Osteocyte (in vitro differentiated cells): ENCODE results near the gene BCR. TPM values are rescaled to one million over a fixed set of nuclear protein-coding genes. Genes with fewer than 3 reads are reported as not detected.

ENCODE experiments used
- DNase-seq: peaks from one replicate; pipeline ENCODE4 v3.0.0; 2021; ENCODE audit warnings: mixed read lengths; ENCODE audit not compliant: unreplicated experiment; ENCODE audit errors: extremely low spot score
- H3K27ac Mint-ChIP-seq: one replicate; pipeline ENCODE4 v1.8.0; 2021; ENCODE audit warnings: mild to moderate bottlenecking, mixed read lengths; ENCODE audit not compliant: unreplicated experiment
- H3K27me3 Mint-ChIP-seq: one replicate; pipeline ENCODE4 v1.8.0; 2021; ENCODE audit warnings: mixed read lengths; ENCODE audit not compliant: unreplicated experiment
- H3K36me3 Mint-ChIP-seq: one replicate; pipeline ENCODE4 v1.8.0; 2021; ENCODE audit warnings: mixed read lengths; ENCODE audit not compliant: unreplicated experiment
- H3K4me1 Mint-ChIP-seq: one replicate; pipeline ENCODE4 v1.8.0; 2021; ENCODE audit warnings: mixed read lengths; ENCODE audit not compliant: unreplicated experiment
- H3K4me3 Mint-ChIP-seq: one replicate; pipeline ENCODE4 v1.8.0; 2021; ENCODE audit warnings: mild to moderate bottlenecking, moderate library complexity, mixed read lengths; ENCODE audit not compliant: unreplicated experiment
- H3K9me3 Mint-ChIP-seq: one replicate; pipeline ENCODE4 v1.8.0; 2021; ENCODE audit warnings: mixed read lengths; ENCODE audit not compliant: unreplicated experiment
- CTCF ChIP-seq: fragments of 200-600 bp; sonication (generic); IDR thresholded peaks from 2 replicates; pipeline ENCODE4 v1.5.0; 2021; ENCODE audit warnings: antibody characterized with exemption, mild to moderate bottlenecking, moderate library complexity
- total RNA-seq: library from RNA; stranded (reverse); gene quantifications from 2 replicates; pipeline ENCODE4 v1.2.1, GENCODE V29; 2021

Gene BCR
- total RNA-seq, 1 donor from 2014 or later = 35.3 TPM

- H3K4me3 Mint-ChIP-seq = no peak overlapping the region
- no peak for DNase-seq
- peaks cover 24% of the 10 kb centered on the region for H3K4me1 Mint-ChIP-seq
- no peak overlapping the region for H3K27ac Mint-ChIP-seq
- TF ChIP-seq CTCF = no peak
- H3K27me3 Mint-ChIP-seq = no peaks in the 10 kb centered on the region
- peaks cover 12% of the 10 kb centered on the region for H3K36me3 Mint-ChIP-seq
- no peaks in the 10 kb centered on the region for H3K9me3 Mint-ChIP-seq
Observed at GRCh38 chr22:23286296-23286695, 106.0 kb downstream of the BCR start.

GRCh38 chr22:23287136-23288095 is 107.1 kb downstream of the BCR start:
- DNase-seq = no peak
- Mint-ChIP-seq H3K27ac (no peak overlapping the region), H3K4me1 (peaks cover 18% of the 10 kb centered on the region), H3K36me3 (peaks cover 16% of the 10 kb centered on the region), H3K4me3 (no peak overlapping the region), H3K27me3 (no peaks in the 10 kb centered on the region), H3K9me3 (no peaks in the 10 kb centered on the region)
- TF ChIP-seq CTCF = no peak

- Mint-ChIP-seq H3K27me3 (no peaks in the 10 kb centered on the region), H3K27ac (no peak overlapping the region), H3K36me3 (peaks cover 20% of the 10 kb centered on the region), H3K4me1 (peaks cover 15% of the 10 kb centered on the region), H3K4me3 (no peak overlapping the region), H3K9me3 (no peaks in the 10 kb centered on the region)
- no peak for DNase-seq
- TF ChIP-seq CTCF = no peak
Observed at GRCh38 chr22:23288301-23289129, 108.2 kb downstream of the BCR start.

GRCh38 chr22:23289130-23289503 is 108.8 kb downstream of the BCR start:
- H3K4me1 Mint-ChIP-seq = peaks cover 15% of the 10 kb centered on the region
- no peak for DNase-seq
- no peak overlapping the region for H3K4me3 Mint-ChIP-seq
- peaks cover 25% of the 10 kb centered on the region for H3K36me3 Mint-ChIP-seq
- H3K27ac Mint-ChIP-seq = no peak overlapping the region
- H3K9me3 Mint-ChIP-seq = no peaks in the 10 kb centered on the region
- no peaks in the 10 kb centered on the region for H3K27me3 Mint-ChIP-seq
- TF ChIP-seq CTCF = no peak
